Mucosa of descending colon (tissue), 3 donors: Measurements from ENCODE around the gene SH3GL3. TPM values are rescaled to one million over a fixed set of nuclear protein-coding genes. Genes with fewer than 3 reads are reported as not detected.

Source experiments
- ATAC-seq: fragments of 200-7000 bp; cut with Tn5 transposase; one replicate; pipeline ENCODE4 v1.9.1; 2020; ENCODE audit warnings: mild to moderate bottlenecking, moderate library complexity
- DNase-seq, 3 donors: peaks; one replicate each; pipeline ENCODE4 v3.0.0-alpha.2; 2020
- H3K36me3 ChIP-seq: fragments of 200-600 bp; one replicate; pipeline ENCODE4 v1.8.0; 2021; ENCODE audit warnings: low read depth, mild to moderate bottlenecking
- H3K4me1 ChIP-seq: fragments of 200-600 bp; one replicate; pipeline ENCODE4 v1.8.0; 2021; ENCODE audit warnings: low read depth, mild to moderate bottlenecking
- H3K4me3 ChIP-seq: fragments of 200-600 bp; one replicate; pipeline ENCODE4 v1.8.0; 2021; ENCODE audit warnings: mild to moderate bottlenecking
- H3K9me3 ChIP-seq: fragments of 200-600 bp; one replicate; pipeline ENCODE4 v1.8.0; 2021; ENCODE audit warnings: mild to moderate bottlenecking
- CTCF ChIP-seq: fragments of 200-600 bp; IDR thresholded peaks from one replicate; pipeline ENCODE4 v1.8.0; 2022; ENCODE audit warnings: antibody characterized with exemption, mild to moderate bottlenecking
- intact Hi-C, 2 donors: fragments of 100-400 bp; cut with DNase I in 1 of 2; cut with micrococcal nuclease in 1 of 2; formaldehyde crosslinking; loops; one replicate each; pipeline versions ENCODE4 v1.11.0 to v1.11.1; 2022; cut with DNase I, micrococcal nuclease
- total RNA-seq, 3 donors: library from RNA; stranded (reverse); fragmentation: NEBNext Ultra II Directional in 2 of 3; extraction: Animal tissue kit (Norgen Biotek cat#: 25700) in 2 of 3; gene quantifications; one replicate each; pipeline versions ENCODE4 v1.2.1 to v1.2.4, GENCODE V29; 2021 to 2023
- donor health status: DM: no; HTN: no; CAD: no; lungs with moderate emphysema.
- donor health status: DM: no; HTN: no; CAD: no.
- donor health status: DM: no; HTN: yes; CAD: no.

SH3GL3 gene
- total RNA-seq, 3 donors from 2014 or later: 1.2 TPM; not detected in 2

- peaks cover 3% of the 10 kb centered on the region for H3K4me1 ChIP-seq
- intact Hi-C loops: loop anchor here in 1 of 2 donors (10.0 kb wide), 1 partner anchor 108 kb away; no protein-coding TSS in a partner anchor
- H3K9me3 ChIP-seq: no peaks in the 10 kb centered on the region
- no peak for TF ChIP-seq CTCF
- H3K4me3 ChIP-seq: no peak overlapping the region
- no peak for ATAC-seq
- no peak for DNase-seq
- no peaks in the 10 kb centered on the region for H3K36me3 ChIP-seq
These were observed 724 bp upstream of the SH3GL3 start for GRCh38 chr15:83446417-83446816.

- Histone ChIP-seq H3K4me3 (no peak overlapping the region), H3K36me3 (no peaks in the 10 kb centered on the region), H3K4me1 (peaks cover 3% of the 10 kb centered on the region), H3K9me3 (no peaks in the 10 kb centered on the region)
- ATAC-seq: no peak
- intact Hi-C loops: loop anchor here in 1 of 2 donors (10.0 kb wide), 1 partner anchor 106 kb away; no protein-coding TSS in a partner anchor
- TF ChIP-seq CTCF: no peak
- DNase-seq: no peak
These were observed 2.1 kb downstream of the SH3GL3 start for GRCh38 chr15:83449250-83449671.

- intact Hi-C loops: loop anchor here in 1 of 2 donors (10.0 kb wide), 1 partner anchor 105 kb away; no protein-coding TSS in a partner anchor
- ATAC-seq: no peak
- H3K9me3 ChIP-seq: no peaks in the 10 kb centered on the region
- DNase-seq: no peak
- H3K4me1 ChIP-seq: peaks cover 3% of the 10 kb centered on the region
- TF ChIP-seq CTCF: no peak
- no peak overlapping the region for H3K4me3 ChIP-seq
- H3K36me3 ChIP-seq: no peaks in the 10 kb centered on the region
These were observed 2.9 kb downstream of the SH3GL3 start for GRCh38 chr15:83449937-83450506.

- Histone ChIP-seq H3K36me3 (no peaks in the 10 kb centered on the region), H3K4me3 (no peak overlapping the region), H3K4me1 (no peaks in the 10 kb centered on the region), H3K9me3 (no peaks in the 10 kb centered on the region)
- no peak for TF ChIP-seq CTCF
- no peak for DNase-seq
- intact Hi-C loops: no loop called here
- no peak for ATAC-seq
These were observed 10.0 kb downstream of the SH3GL3 start for GRCh38 chr15:83457149-83457548.

GRCh38 chr15:83458381-83458780, 11.2 kb downstream of the SH3GL3 start:
- Histone ChIP-seq H3K4me3 (no peak overlapping the region), H3K36me3 (no peaks in the 10 kb centered on the region), H3K9me3 (no peaks in the 10 kb centered on the region), H3K4me1 (no peaks in the 10 kb centered on the region)
- intact Hi-C loops: no loop called here
- no peak for DNase-seq
- ATAC-seq: no peak
- no peak for TF ChIP-seq CTCF
